ENCODE data around the gene RIPPLY3.

Gene RIPPLY3

GRCh38 chr21:37055271-37055855, 48.9 kb downstream of the RIPPLY3 start:
- in situ Hi-C loops (cut with MboI; ENCODE audit: low sequenced_read_pairs): no loop called here

- in situ Hi-C loops (cut with MboI; ENCODE audit: low sequenced_read_pairs): no loop called here
Observed at GRCh38 chr21:37057614-37058013, 51.1 kb downstream of the RIPPLY3 start.

DNA sequence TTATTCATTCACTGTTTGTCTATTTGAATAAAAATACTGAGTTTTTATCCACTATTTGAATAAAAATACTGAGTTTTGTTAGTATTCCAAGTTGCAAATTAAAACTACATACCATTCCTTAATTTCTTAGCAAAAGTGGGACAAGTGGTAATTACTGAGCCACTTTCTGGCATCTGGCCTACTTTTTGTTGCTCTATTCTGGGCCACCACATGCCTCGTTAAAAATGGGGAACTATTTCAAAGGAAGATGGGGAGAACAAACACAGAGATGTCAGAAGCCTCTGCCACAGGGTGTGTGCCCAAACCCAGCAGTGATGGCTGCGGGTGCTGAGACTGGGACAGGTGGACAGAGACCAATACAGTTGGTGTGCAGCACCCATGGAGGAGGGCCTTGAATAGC, 51.8 kb downstream of the RIPPLY3 start:
- in situ Hi-C loops (cut with MboI; ENCODE audit: low sequenced_read_pairs): no loop called here

DNA sequence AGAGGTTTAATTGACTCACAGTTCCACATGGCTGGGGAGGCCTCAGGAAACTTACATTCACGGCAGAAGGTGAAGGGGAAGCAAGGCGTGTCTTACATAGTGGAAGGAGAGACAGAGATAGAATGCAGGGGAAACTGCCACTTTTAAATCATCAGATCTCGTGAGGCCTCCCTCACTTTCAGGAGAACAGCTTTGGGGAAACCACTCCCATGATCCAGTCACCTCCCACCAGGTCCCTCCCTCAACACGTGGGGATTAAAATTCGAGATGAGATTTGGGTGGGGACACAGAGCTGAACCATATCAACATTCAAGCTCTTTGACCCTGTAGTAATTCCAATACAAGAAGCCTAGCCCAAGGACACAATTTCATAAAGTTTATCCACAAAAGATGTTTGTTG, 52.7 kb downstream of the RIPPLY3 start:
- in situ Hi-C loops (cut with MboI; ENCODE audit: low sequenced_read_pairs): no loop called here

DNA sequence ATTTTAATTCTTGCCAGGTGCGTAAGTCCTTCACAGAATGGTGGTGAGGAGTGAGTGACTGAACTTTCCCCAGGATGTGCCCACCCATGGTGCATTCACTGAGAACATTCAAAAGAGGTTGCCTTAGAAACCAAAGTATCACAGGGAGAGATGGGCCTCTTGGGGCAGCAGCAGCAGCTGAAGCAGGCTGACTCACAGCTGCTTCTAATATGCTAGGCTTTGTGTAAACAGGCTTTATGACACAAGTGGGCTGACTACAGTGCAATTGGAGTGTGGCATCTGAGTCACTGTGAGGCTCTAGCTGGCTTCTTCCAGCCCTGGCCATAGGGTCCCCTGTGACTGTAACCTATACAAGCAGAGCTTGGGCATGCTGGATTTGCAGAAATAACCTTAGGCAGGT, 53.8 kb downstream of the RIPPLY3 start:
- in situ Hi-C loops (cut with MboI; ENCODE audit: low sequenced_read_pairs): no loop called here

DNA sequence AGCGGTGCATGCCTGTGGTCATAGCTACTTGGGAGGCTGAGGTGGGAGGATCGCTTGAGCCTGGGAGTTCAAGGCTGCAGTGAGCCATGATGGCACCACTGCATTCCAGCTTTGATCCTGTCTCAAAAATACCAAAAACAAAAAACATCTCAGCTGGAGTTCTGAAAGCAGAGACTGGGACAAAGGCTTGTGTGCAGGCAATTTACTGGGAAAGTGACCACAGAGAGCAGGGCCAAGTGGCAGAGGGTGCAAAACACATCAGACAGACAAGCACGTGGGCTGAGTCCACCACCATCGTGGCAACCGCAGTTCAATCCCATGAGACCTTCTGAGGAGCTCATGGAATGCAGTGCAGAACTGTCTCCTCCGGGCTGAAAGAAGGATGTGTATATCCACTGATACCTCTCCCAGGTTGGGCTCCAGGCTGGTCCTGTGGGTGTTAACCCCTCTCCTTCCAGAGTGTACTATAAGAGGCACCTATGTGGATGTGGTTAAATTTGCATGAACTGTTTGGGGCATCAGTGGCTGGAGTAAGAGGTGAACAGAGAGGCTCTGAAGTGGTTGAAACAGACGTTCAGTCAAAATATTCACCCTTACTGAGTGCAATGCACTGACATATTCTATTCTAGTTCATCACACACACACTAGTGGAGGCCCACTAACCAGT, 55.6 kb downstream of the RIPPLY3 start:
- in situ Hi-C loops (cut with MboI; ENCODE audit: low sequenced_read_pairs): no loop called here

- in situ Hi-C loops (cut with MboI; ENCODE audit: low sequenced_read_pairs): no loop called here
Observed at GRCh38 chr21:37062593-37062935, 56.1 kb downstream of the RIPPLY3 start.

- in situ Hi-C loops (cut with MboI; ENCODE audit: low sequenced_read_pairs): no loop called here
Observed at GRCh38 chr21:37063433-37063832, 56.9 kb downstream of the RIPPLY3 start.

DNA sequence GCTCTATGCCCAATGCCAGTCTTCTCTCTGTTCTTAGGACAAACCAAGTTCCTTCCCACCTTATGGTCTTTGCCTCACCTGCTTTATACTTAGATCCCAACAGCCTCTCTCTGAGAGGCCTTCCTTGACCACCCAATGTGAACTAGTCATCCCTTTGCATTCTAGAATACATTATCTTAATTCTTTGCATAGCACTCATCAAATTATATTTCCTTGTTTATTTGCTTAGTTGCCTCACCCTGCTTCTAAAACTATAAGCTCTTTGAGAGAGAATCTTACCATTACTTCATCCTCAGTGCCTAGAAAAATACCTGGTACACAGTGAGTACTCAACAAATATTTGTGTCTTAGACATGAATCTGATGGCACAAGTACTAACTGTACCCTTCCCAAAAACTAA, 58.3 kb downstream of the RIPPLY3 start:
- in situ Hi-C loops (cut with MboI; ENCODE audit: low sequenced_read_pairs): no loop called here

DNA sequence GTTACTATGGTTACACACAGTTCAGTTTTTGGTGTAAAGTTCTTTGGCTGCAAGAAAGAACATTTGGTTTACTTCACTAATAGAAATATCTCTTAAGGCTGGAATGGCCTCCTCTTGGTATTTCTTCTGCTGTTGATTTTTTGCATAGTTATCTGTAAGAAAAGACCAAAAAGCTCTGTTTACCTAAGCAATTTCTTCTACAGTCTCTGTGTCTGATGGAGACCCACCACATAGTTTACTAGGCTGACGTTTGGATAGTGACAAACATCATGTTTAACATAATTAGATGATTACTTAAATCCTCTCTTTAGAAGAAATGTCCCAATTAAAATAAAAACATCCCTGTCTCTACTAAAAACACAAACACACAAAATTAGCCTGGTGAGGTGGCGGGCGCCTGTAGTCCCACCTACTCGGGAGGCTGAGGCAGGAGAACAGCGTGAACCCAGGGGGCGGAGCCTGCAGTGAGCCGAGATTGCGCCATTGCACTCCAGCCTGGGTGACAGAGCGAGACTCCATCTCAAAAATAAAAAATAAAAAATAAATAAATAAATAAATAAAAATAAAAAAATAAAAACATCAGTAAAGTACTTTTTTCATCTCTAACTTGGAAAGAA, 59.2 kb downstream of the RIPPLY3 start:
- in situ Hi-C loops (cut with MboI; ENCODE audit: low sequenced_read_pairs): no loop called here
